ENCODE data around the gene ING3.

GRCh38 chr7:120991581-120991980 lies 41.0 kb downstream of the ING3 start:
- TF ChIP-seq, protein P1, sequence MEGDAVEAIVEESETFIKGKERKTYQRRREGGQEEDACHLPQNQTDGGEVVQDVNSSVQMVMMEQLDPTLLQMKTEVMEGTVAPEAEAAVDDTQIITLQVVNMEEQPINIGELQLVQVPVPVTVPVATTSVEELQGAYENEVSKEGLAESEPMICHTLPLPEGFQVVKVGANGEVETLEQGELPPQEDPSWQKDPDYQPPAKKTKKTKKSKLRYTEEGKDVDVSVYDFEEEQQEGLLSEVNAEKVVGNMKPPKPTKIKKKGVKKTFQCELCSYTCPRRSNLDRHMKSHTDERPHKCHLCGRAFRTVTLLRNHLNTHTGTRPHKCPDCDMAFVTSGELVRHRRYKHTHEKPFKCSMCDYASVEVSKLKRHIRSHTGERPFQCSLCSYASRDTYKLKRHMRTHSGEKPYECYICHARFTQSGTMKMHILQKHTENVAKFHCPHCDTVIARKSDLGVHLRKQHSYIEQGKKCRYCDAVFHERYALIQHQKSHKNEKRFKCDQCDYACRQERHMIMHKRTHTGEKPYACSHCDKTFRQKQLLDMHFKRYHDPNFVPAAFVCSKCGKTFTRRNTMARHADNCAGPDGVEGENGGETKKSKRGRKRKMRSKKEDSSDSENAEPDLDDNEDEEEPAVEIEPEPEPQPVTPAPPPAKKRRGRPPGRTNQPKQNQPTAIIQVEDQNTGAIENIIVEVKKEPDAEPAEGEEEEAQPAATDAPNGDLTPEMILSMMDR (optimal IDR thresholded peaks at IDR 0.05 in 1 of 3, IDR thresholded peaks at IDR 0.05 in 1 of 3, conservative IDR thresholded peaks at IDR 0.05 in 1 of 3; ENCODE audit: extremely low read depth in 1 of 3, insufficient read depth in 2 of 3, low read length in 3 of 3): no peak
- no peak for TF ChIP-seq EZH2 (IDR thresholded peaks at IDR 0.05; ENCODE audit: low read length)

Data from keratinocyte (primary cell).